Skeletal muscle cell (primary cell): ENCODE measurements around the gene DMD.

Experiments used
- DNase-seq: peaks from one replicate; pipeline ENCODE4 v3.0.0-alpha.2; 2010; ENCODE audit warnings: low read depth
- H3K4me3 ChIP-seq: 2 replicates; pipeline ENCODE4 v1.5.1; 2011; ENCODE audit warnings: low read depth, mild to moderate bottlenecking, control low read depth, low read length, moderate library complexity

Gene DMD

DNA sequence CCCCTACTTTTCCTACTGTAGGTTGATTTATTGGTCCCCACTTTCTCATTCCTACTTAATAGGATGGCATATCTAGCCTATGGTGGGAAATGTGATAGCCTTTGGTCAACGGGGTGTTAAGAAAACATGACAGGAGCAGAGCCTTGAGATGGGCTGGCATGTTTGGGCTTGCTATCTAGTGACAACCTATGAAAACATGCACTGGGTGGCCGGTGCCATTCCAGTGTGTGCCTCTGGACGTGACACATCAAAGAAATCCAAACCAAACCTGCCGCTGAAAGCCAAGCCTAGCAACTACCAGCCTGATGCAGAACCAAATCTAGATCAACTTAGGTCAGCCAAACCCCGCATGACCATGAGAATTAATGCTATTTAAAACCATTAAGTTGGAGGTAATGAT, 317.6 kb downstream of the DMD start:
- DNase-seq, result no peak

GRCh38 chrX:32877592-32877991, 333.8 kb downstream of the DMD start:
- H3K4me3 ChIP-seq, result no peak overlapping the region
- no peak for DNase-seq

More for the DNA sequence above, 317.6 kb downstream of the DMD start:
- H3K4me3 ChIP-seq, result no peak overlapping the region

GRCh38 chrX:32874839-32875238, 336.5 kb downstream of the DMD start:
- no peak for DNase-seq
- H3K4me3 ChIP-seq, result no peak overlapping the region

GRCh38 chrX:32873786-32874185, 337.6 kb downstream of the DMD start:
- DNase-seq, result no peak

DNA sequence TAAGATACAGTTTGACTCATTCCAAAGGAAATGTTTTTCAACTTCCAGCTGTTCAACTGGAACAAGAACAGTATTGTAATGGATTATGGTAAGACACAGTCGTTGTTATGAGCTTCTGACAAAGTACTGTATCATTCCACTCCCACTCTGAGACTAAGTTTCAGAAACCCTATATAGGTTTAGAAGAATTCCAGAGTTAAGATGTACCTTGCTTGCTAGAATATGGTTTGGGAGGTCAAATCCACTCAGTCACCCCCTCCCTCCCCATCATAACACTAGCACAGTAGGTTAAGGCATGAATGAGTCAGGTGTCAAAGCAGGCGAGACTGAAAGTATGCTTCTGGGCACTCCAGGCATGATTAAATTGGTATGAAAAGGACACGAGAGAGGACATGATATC, 339.7 kb downstream of the DMD start:
- no peak overlapping the region for H3K4me3 ChIP-seq
- DNase-seq, result no peak

More at GRCh38 chrX:32873786-32874185, 337.6 kb downstream of the DMD start:
- H3K4me3 ChIP-seq, result no peak overlapping the region

- H3K4me3 ChIP-seq, result no peak overlapping the region
- no peak for DNase-seq
Measured at GRCh38 chrX:32868524-32868895, 342.8 kb downstream of the DMD start.

GRCh38 chrX:32867781-32868523, 343.4 kb downstream of the DMD start:
- DNase-seq, result no peak
- H3K4me3 ChIP-seq, result no peak overlapping the region

DNA sequence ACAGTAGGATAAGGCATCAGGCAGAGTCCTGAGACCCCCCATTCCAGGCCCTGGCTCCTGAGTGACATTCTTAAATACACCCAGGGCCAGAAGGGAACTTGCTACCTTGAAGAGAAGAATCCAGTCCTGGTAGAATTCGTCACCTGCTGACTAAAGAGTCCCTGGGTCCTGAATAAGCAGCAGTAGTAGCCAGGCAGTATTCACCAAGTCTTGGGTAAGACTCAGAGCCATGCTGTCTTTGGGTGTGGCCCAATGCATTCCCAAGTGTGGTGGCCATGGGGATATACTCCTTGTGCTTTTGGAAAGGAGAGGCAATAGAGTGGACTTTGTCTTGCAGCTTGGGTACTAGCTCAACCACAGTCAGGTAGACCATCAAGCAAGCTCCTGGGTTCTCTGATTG, 359.1 kb downstream of the DMD start:
- no peak overlapping the region for H3K4me3 ChIP-seq
- no peak for DNase-seq

DNA sequence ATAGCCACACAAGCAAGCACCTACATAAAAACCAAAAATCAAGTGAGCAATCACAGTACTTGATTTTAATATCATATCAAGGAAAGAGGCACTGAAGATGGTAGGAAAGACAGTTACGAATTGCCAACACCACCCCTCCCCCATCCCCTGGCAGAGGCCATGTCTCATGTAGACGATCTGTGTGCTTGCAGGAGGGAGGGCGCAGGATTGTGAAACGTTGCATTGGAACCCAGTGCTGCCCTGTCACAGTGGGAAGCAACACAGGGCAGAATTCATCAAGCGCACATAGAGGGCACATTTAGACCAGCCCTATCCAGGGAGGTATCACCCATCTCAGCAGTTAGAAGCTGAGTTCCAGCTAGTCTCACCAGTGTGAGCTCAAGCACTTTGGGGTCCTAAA, 359.8 kb downstream of the DMD start:
- DNase-seq, result no peak
- H3K4me3 ChIP-seq, result no peak overlapping the region

- H3K4me3 ChIP-seq, result no peak overlapping the region
- DNase-seq, result no peak
Measured at GRCh38 chrX:32847921-32848320, 363.4 kb downstream of the DMD start.

- DNase-seq, result no peak
- H3K4me3 ChIP-seq, result no peak overlapping the region
Measured at GRCh38 chrX:32842053-32842452, 369.3 kb downstream of the DMD start.

GRCh38 chrX:32839781-32840180, 371.6 kb downstream of the DMD start:
- no peak overlapping the region for H3K4me3 ChIP-seq
- no peak for DNase-seq

DNA sequence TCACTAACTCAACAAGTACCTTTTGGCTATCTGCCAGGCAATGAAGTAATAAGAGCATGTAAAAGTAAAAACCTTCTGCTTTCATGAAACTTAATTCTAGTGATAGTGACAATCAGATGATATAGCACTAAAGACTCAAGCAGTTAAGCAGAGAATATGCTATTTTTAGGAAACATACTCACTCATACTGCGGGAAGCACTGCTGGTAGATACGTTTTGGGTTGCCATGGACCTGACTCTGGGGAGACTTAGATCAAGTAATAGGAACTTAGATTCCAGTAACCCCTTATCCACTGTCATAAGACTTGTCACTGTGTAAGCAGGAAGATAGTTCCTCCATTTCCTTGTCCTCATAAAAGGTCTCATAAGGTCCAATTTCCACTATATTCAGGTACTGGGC, 386.3 kb downstream of the DMD start:
- H3K4me3 ChIP-seq, result no peak overlapping the region
- DNase-seq, result no peak

DNA sequence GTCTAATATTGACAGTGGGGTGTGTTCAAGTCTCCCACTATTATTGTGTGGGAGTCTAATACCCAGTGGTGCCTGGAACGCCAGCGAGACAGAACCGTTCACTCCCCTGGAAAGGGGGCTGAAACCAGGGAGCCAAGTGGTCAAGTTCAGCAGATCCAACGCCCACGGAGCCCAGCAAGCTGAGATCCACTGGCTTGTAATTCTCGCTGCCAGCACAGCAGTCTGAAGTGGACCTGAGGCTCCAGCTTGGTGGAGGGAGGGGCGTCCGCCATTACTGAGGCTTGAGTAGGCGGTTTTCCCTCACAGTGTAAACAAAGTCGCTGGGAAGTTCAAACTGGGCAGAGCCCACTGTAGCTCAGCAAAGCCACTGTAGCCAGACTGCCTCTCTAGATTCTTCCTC, 407.3 kb downstream of the DMD start:
- DNase-seq, result no peak
- no peak overlapping the region for H3K4me3 ChIP-seq

GRCh38 chrX:32798990-32799389, 412.4 kb downstream of the DMD start:
- no peak for DNase-seq
- no peak overlapping the region for H3K4me3 ChIP-seq

- H3K4me3 ChIP-seq, result no peak overlapping the region
- DNase-seq, result no peak
Measured at GRCh38 chrX:32788936-32789335, 422.4 kb downstream of the DMD start.

DNA sequence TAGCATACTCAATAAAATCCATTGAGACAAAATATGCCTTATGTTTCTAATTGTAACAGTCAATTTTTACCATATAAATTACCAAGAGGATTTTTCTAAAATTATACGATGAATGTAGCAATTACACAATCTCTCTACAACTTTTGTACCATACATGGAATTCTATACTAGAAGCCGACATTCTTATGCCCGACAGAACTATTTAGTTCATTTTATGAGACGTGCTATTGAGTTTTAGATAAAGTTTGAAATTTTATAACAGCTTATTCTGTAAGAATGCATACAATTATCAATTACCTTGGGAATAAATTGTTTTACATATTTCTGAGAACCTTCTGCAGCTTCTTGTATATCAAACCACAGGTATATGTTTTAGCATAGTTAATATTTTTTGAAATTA, 431.2 kb downstream of the DMD start:
- no peak overlapping the region for H3K4me3 ChIP-seq
- no peak for DNase-seq

DNA sequence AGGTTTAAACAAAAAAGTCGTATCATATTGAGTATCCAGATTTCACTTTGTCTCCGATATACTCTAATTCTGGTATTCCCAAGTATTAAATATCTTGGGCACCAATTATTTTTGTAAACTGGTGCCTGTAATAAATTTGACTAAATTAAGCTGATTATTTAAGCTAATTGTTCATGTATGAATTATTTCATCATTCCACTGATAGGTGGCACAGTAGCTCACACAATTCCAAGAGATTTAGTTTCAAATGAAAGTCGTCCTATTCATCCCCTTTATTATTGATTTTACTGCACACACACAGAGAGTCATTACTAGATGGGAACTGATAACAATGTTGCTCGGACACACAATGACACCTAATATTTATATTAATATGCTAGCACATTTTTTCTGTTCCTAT, 432.4 kb downstream of the DMD start:
- H3K4me3 ChIP-seq, result no peak overlapping the region

GRCh38 chrX:32774966-32775365, 436.4 kb downstream of the DMD start:
- DNase-seq, result no peak

More for the DNA sequence above, 432.4 kb downstream of the DMD start:
- no peak for DNase-seq

DNA sequence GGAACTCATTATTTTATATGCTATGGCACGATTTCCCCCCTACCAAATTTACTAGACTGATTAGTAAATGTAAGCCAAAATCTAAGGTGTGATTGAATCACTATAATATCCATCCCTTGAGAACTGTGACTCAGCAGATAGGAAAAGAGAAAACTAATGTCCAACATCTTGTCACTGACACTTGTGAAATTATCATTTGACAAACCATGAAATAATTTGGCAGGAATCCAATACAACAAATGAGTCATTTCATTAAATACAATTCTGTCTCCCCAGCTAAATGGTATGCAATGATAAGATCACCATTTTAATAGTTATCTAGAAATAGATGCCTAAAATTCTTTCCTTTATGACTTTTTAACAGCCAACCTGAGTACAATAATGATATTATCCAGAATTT, 462.3 kb downstream of the DMD start:
- no peak for DNase-seq
- H3K4me3 ChIP-seq, result no peak overlapping the region

More at GRCh38 chrX:32774966-32775365, 436.4 kb downstream of the DMD start:
- no peak overlapping the region for H3K4me3 ChIP-seq

DNA sequence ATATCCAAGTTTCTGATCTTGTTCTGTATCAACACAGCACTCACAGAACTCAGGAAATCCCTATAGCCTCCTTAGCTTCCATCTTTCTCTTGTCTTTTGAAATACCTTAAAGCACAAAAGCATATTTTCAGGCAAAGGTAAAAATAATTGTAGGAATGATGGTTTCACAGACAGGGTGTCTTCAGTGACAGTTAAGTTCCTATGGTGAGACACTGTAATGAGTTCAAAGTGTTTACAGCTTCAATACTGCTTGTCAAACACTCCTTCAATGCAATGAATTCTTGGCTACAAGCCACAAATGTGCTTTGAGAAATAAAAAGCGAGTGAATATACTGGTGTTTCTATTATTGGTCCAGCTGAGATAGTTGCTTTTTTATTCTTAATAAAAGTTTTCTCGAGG, 466.0 kb downstream of the DMD start:
- no peak for DNase-seq
- H3K4me3 ChIP-seq, result no peak overlapping the region

- H3K4me3 ChIP-seq, result no peak overlapping the region
- no peak for DNase-seq
Measured at GRCh38 chrX:32744921-32745320, 466.4 kb downstream of the DMD start.
